Measurements from ENCODE around the gene ACACA. TPM values are rescaled to one million over a fixed set of nuclear protein-coding genes. Genes with fewer than 3 reads are reported as not detected.

The ACACA gene
- total and polyA plus RNA-seq, 9 donors, result 18.1 to 38.0 (median 24.4) TPM

- H3K4me1 ChIP-seq (ENCODE audit: control insufficient read depth, insufficient read depth, low read length), result peaks cover 7% of the 10 kb centered on the region
- H3K4me3 ChIP-seq (ENCODE audit: low read length), result no peak overlapping the region
- H3K27me3 ChIP-seq (ENCODE audit: control insufficient read depth, insufficient read depth, low read length), result no peaks in the 10 kb centered on the region
- H3K27ac ChIP-seq (ENCODE audit: low read length), result no peak overlapping the region
- no peaks in the 10 kb centered on the region for H3K9me3 ChIP-seq (replicated peaks; ENCODE audit: control insufficient read depth, low read depth, low read length)
- H3K36me3 ChIP-seq (ENCODE audit: control insufficient read depth, insufficient read depth, low read length), result peaks cover 35% of the 10 kb centered on the region
- no peak for DNase-seq
- WGBS (ENCODE audit: insufficient coverage), result 81% methylated on average over 7 of the region's 9 CpGs
These were observed 296.6 kb downstream of the ACACA start for GRCh38 chr17:37109731-37110710.

GRCh38 chr17:37109106-37109505 lies 297.5 kb downstream of the ACACA start:
- Histone ChIP-seq H3K36me3 (ENCODE audit: control insufficient read depth, insufficient read depth, low read length) (peaks cover 39% of the 10 kb centered on the region), H3K4me3 (ENCODE audit: low read length) (no peak overlapping the region), H3K9me3 (replicated peaks; ENCODE audit: control insufficient read depth, low read depth, low read length) (no peaks in the 10 kb centered on the region), H3K27ac (ENCODE audit: low read length) (no peak overlapping the region), H3K4me1 (ENCODE audit: control insufficient read depth, insufficient read depth, low read length) (peaks cover 7% of the 10 kb centered on the region), H3K27me3 (ENCODE audit: control insufficient read depth, insufficient read depth, low read length) (no peaks in the 10 kb centered on the region)
- WGBS (ENCODE audit: insufficient coverage), result 100% methylated on average over 1 of the region's 5 CpGs
- DNase-seq, result peak; percentile 54

- H3K4me3 ChIP-seq (ENCODE audit: low read length), result no peak overlapping the region
- peaks cover 36% of the 10 kb centered on the region for H3K36me3 ChIP-seq (ENCODE audit: control insufficient read depth, insufficient read depth, low read length)
- H3K9me3 ChIP-seq (replicated peaks; ENCODE audit: control insufficient read depth, low read depth, low read length), result no peaks in the 10 kb centered on the region
- WGBS (ENCODE audit: insufficient coverage), result 33% methylated on average over 2 of the region's 7 CpGs
- H3K27ac ChIP-seq (ENCODE audit: low read length), result no peak overlapping the region
- peak; percentile 51 for DNase-seq
- peaks cover 7% of the 10 kb centered on the region for H3K4me1 ChIP-seq (ENCODE audit: control insufficient read depth, insufficient read depth, low read length)
- H3K27me3 ChIP-seq (ENCODE audit: control insufficient read depth, insufficient read depth, low read length), result no peaks in the 10 kb centered on the region
These were observed 299.1 kb downstream of the ACACA start for GRCh38 chr17:37107406-37108083.

- no CpG with 5 or more reads among the region's 1 CpG for WGBS (ENCODE audit: insufficient coverage)
- no peak overlapping the region for H3K27ac ChIP-seq (ENCODE audit: low read length)
- H3K9me3 ChIP-seq (replicated peaks; ENCODE audit: control insufficient read depth, low read depth, low read length), result no peaks in the 10 kb centered on the region
- DNase-seq, result no peak
- no peak overlapping the region for H3K4me3 ChIP-seq (ENCODE audit: low read length)
- H3K27me3 ChIP-seq (ENCODE audit: control insufficient read depth, insufficient read depth, low read length), result no peaks in the 10 kb centered on the region
- peaks cover 7% of the 10 kb centered on the region for H3K4me1 ChIP-seq (ENCODE audit: control insufficient read depth, insufficient read depth, low read length)
- peaks cover 30% of the 10 kb centered on the region for H3K36me3 ChIP-seq (ENCODE audit: control insufficient read depth, insufficient read depth, low read length)
These were observed 300.6 kb downstream of the ACACA start for GRCh38 chr17:37106049-37106448.

- no peaks in the 10 kb centered on the region for H3K9me3 ChIP-seq (replicated peaks; ENCODE audit: control insufficient read depth, low read depth, low read length)
- DNase-seq, result no peak
- H3K4me3 ChIP-seq (ENCODE audit: low read length), result no peak overlapping the region
- H3K36me3 ChIP-seq (ENCODE audit: control insufficient read depth, insufficient read depth, low read length), result peaks cover 29% of the 10 kb centered on the region
- no peaks in the 10 kb centered on the region for H3K27me3 ChIP-seq (ENCODE audit: control insufficient read depth, insufficient read depth, low read length)
- H3K27ac ChIP-seq (ENCODE audit: low read length), result no peak overlapping the region
- peaks cover 7% of the 10 kb centered on the region for H3K4me1 ChIP-seq (ENCODE audit: control insufficient read depth, insufficient read depth, low read length)
- WGBS (ENCODE audit: insufficient coverage), result no CpG with 5 or more reads among the region's 4 CpGs
These were observed 303.4 kb downstream of the ACACA start for GRCh38 chr17:37103231-37103630.

GRCh38 chr17:37101306-37101705 lies 305.3 kb downstream of the ACACA start:
- no peaks in the 10 kb centered on the region for H3K27me3 ChIP-seq (ENCODE audit: control insufficient read depth, insufficient read depth, low read length)
- no CpG with 5 or more reads among the region's 2 CpGs for WGBS (ENCODE audit: insufficient coverage)
- H3K4me1 ChIP-seq (ENCODE audit: control insufficient read depth, insufficient read depth, low read length), result no peaks in the 10 kb centered on the region
- no peak for DNase-seq
- H3K4me3 ChIP-seq (ENCODE audit: low read length), result no peak overlapping the region
- no peak overlapping the region for H3K27ac ChIP-seq (ENCODE audit: low read length)
- peaks cover 35% of the 10 kb centered on the region for H3K36me3 ChIP-seq (ENCODE audit: control insufficient read depth, insufficient read depth, low read length)
- H3K9me3 ChIP-seq (replicated peaks; ENCODE audit: control insufficient read depth, low read depth, low read length), result no peaks in the 10 kb centered on the region

- Histone ChIP-seq H3K27ac (ENCODE audit: low read length) (no peak overlapping the region), H3K27me3 (ENCODE audit: control insufficient read depth, insufficient read depth, low read length) (no peaks in the 10 kb centered on the region), H3K4me1 (ENCODE audit: control insufficient read depth, insufficient read depth, low read length) (no peaks in the 10 kb centered on the region), H3K36me3 (ENCODE audit: control insufficient read depth, insufficient read depth, low read length) (peaks cover 45% of the 10 kb centered on the region), H3K4me3 (ENCODE audit: low read length) (no peak overlapping the region), H3K9me3 (replicated peaks; ENCODE audit: control insufficient read depth, low read depth, low read length) (no peaks in the 10 kb centered on the region)
- peak; percentile 59 for DNase-seq
- whole genome bisulfite sequencing (ENCODE audit: insufficient coverage), result no CpG with 5 or more reads among the region's 4 CpGs
These were observed 306.4 kb downstream of the ACACA start for GRCh38 chr17:37100231-37100630.

- no peaks in the 10 kb centered on the region for H3K4me1 ChIP-seq (ENCODE audit: control insufficient read depth, insufficient read depth, low read length)
- no peak overlapping the region for H3K4me3 ChIP-seq (ENCODE audit: low read length)
- H3K9me3 ChIP-seq (replicated peaks; ENCODE audit: control insufficient read depth, low read depth, low read length), result no peaks in the 10 kb centered on the region
- peaks cover 48% of the 10 kb centered on the region for H3K36me3 ChIP-seq (ENCODE audit: control insufficient read depth, insufficient read depth, low read length)
- DNase-seq, result no peak
- no peaks in the 10 kb centered on the region for H3K27me3 ChIP-seq (ENCODE audit: control insufficient read depth, insufficient read depth, low read length)
- no peak overlapping the region for H3K27ac ChIP-seq (ENCODE audit: low read length)
- WGBS (ENCODE audit: insufficient coverage), result 91% methylated on average over 8 of the region's 9 CpGs
These were observed 307.5 kb downstream of the ACACA start for GRCh38 chr17:37098910-37099664.

- DNase-seq, result no peak
- Histone ChIP-seq H3K4me3 (ENCODE audit: low read length) (no peak overlapping the region), H3K27ac (ENCODE audit: low read length) (no peak overlapping the region), H3K4me1 (ENCODE audit: control insufficient read depth, insufficient read depth, low read length) (no peaks in the 10 kb centered on the region), H3K9me3 (replicated peaks; ENCODE audit: control insufficient read depth, low read depth, low read length) (no peaks in the 10 kb centered on the region), H3K36me3 (ENCODE audit: control insufficient read depth, insufficient read depth, low read length) (peaks cover 47% of the 10 kb centered on the region), H3K27me3 (ENCODE audit: control insufficient read depth, insufficient read depth, low read length) (no peaks in the 10 kb centered on the region)
- 86% methylated on average over 5 of the region's 5 CpGs for WGBS (ENCODE audit: insufficient coverage)
These were observed 308.5 kb downstream of the ACACA start for GRCh38 chr17:37098152-37098551.

- WGBS (ENCODE audit: insufficient coverage), result 92% methylated on average over 2 of the region's 2 CpGs
- no peaks in the 10 kb centered on the region for H3K4me1 ChIP-seq (ENCODE audit: control insufficient read depth, insufficient read depth, low read length)
- no peaks in the 10 kb centered on the region for H3K27me3 ChIP-seq (ENCODE audit: control insufficient read depth, insufficient read depth, low read length)
- peaks cover 51% of the 10 kb centered on the region for H3K36me3 ChIP-seq (ENCODE audit: control insufficient read depth, insufficient read depth, low read length)
- no peak overlapping the region for H3K27ac ChIP-seq (ENCODE audit: low read length)
- DNase-seq, result no peak
- no peaks in the 10 kb centered on the region for H3K9me3 ChIP-seq (replicated peaks; ENCODE audit: control insufficient read depth, low read depth, low read length)
- no peak overlapping the region for H3K4me3 ChIP-seq (ENCODE audit: low read length)
These were observed 309.5 kb downstream of the ACACA start for GRCh38 chr17:37097154-37097553.
